A673 (cell line): ENCODE data around the gene SLC40A1.

ENCODE experiments used
- CTCF ChIP-seq: fragments of 300-800, 200-600 bp; sonication (generic); conservative IDR thresholded peaks from 2 replicates; pipeline ENCODE4 v1.5.1; 2017; ENCODE audit warnings: low read depth, mild to moderate bottlenecking, antibody characterized with exemption, low read length, moderate library complexity, mixed read lengths
- EZH2 ChIP-seq: fragments of 200-600 bp; sonication (generic); IDR thresholded peaks from 2 replicates; pipeline ENCODE4 v1.6.1; 2017; ENCODE audit warnings: borderline replicate concordance, low read depth, mild to moderate bottlenecking, mixed read lengths, antibody characterized with exemption, low read length; ENCODE audit not compliant: poor library complexity, severe bottlenecking

- no peak for TF ChIP-seq CTCF
- TF ChIP-seq EZH2 = no peak
Observed at GRCh38 chr2:189578272-189578950, 2.2 kb downstream of the SLC40A1 start.
